ENCODE measurements around the gene TRIM16.
"Not testable (repeated sequence)": the region's sequence is repeated elsewhere in the genome, so short reads cannot be mapped to it uniquely, and the experiment has no call there.

TRIM16 gene

DNA sequence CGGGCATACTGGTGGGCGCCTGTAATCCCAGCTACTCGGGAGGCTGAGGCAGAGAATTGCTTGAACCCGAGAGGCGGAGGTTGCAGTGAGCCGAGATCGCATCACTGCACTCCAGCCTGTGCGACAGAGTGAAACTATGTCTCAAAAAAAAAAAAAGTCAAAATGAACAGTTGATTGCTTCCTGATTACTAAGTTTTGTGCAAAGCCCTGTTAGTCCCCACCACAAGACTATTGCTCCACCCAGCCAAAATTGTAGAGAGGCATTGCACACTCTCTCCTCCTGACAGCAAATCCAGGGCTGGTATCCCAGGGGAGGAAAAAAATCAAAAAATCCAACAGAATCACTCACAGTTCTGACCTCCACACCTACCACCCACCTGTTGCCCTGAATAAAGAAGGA is 91.2 kb downstream of the TRIM16 start:
- DNase-seq, result not testable (repeated sequence)

GRCh38 chr17:15591986-15592385 is 92.1 kb downstream of the TRIM16 start:
- not testable (repeated sequence) for DNase-seq

GRCh38 chr17:15590844-15591243 is 93.3 kb downstream of the TRIM16 start:
- DNase-seq, result not testable (repeated sequence)

GRCh38 chr17:15589544-15590536 is 94.3 kb downstream of the TRIM16 start:
- DNase-seq, result not testable (repeated sequence)

- not testable (repeated sequence) for DNase-seq
Observed at GRCh38 chr17:15588017-15588416, 96.1 kb downstream of the TRIM16 start.

DNA sequence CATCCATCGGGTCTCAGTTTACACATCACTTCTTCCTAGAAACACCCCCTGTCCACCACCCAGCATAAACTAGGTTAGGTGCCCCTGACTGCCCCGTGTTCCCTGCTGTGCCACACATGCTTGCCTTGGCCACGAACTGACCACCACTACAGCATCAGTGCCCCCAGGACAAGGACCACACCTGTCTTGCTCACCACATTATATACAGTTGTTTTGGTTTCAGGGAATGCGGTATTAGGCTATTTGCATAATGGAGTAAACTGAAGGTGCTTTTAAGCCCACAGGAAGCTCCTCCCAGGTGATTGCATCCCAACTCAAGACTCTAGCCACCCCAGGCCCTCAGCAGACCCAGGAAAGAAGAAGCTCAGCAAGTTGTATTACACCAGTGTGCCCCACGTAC is 100.8 kb downstream of the TRIM16 start:
- not testable (repeated sequence) for DNase-seq

DNA sequence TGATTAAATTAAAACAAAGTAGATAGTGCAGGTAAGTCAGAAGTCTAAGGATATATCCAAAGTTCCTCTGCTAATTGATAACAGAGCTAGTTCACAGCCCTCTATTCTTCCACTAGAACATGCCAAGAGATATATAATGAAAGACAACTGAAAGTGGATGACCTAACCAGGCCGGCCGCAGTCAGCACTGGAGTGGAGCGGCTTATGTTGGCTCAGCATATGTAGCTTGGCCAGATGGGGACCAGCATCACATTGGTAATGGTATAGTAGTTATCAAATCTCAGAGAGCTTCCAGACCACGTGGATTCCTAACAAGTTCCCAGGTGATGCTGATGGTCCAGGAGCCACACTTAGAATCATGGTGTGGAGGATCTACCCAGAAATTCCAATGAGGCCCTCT is 102.6 kb downstream of the TRIM16 start:
- not testable (repeated sequence) for DNase-seq
